ENCODE measurements around the gene CYB5A. TPM values are rescaled to one million over a fixed set of nuclear protein-coding genes. Genes with fewer than 3 reads are reported as not detected.
A peak's percentile ranks its signal among the peaks of the same experiment; 100 is the strongest.

The CYB5A gene
- total and polyA plus RNA-seq, 9 of the 15 experiments (the other 6 are each of a cell fraction or from before 2014, with no cell fraction given) = 11.9 to 22.6 (median 14.1) TPM

GRCh38 chr18:74288041-74288440, 3.7 kb downstream of the CYB5A start:
- ChIA-PET POLR2A (no interaction called here), CTCF (ENCODE audit: low intra/inter-chr PET ratio) (no interaction called here)
- intact Hi-C loops (cut with micrococcal nuclease) (no loop called here), in situ Hi-C loops (cut with MboI) (no loop called here)
- 32% methylated on average over 5 of the region's 5 CpGs for WGBS (ENCODE audit: insufficient coverage, low coverage, missing lambda C conversion rate)
- Histone ChIP-seq H3K36me3 (ENCODE audit: control insufficient read depth, insufficient read depth, low read length) (no peaks in the 10 kb centered on the region), H3K4me3 (no peak overlapping the region), H3K4me1 (replicated peaks in 1 of 2; ENCODE audit: control insufficient read depth in 2 of 2, insufficient read depth in 2 of 2, low read length in 2 of 2) (peaks cover 2 to 11% of the 10 kb centered on the region in 2 experiments; a peak in 3 of 5 replicates), H3K9ac (ENCODE audit: insufficient read depth in 1 of 2, low read depth in 2 of 2, low read length in 2 of 2) (no peak overlapping the region), H2AFZ (ENCODE audit: low read depth, low read length) (no peak overlapping the region), H3K27me3 (ENCODE audit: control insufficient read depth in 2 of 2, insufficient read depth in 2 of 2, low read length in 2 of 2) (no peaks in the 10 kb centered on the region), H3K9me1 (ENCODE audit: control insufficient read depth, insufficient read depth, low read length) (no peaks in the 10 kb centered on the region), H3K9me3 (replicated peaks; ENCODE audit: control insufficient read depth, insufficient read depth, low read depth, low read length) (no peaks in the 10 kb centered on the region), H3K4me2 (ENCODE audit: insufficient read depth, low read length) (0 out of 2 replicates have a peak overlapping the region, but pooled peaks have one; percentile 0), H3K79me2 (ENCODE audit: control insufficient read depth, insufficient read depth, low read length) (no peaks in the 10 kb centered on the region; the same call in 2 of the 3 replicates), H3K27ac (ENCODE audit: extremely low read depth, low read depth, low read length) (no peak overlapping the region), H4K20me1 (replicated peaks; ENCODE audit: control insufficient read depth, insufficient read depth, low read length) (no peaks in the 10 kb centered on the region)
- no peak for ATAC-seq
- no peak for FAIRE-seq
- no TSS peak for BruUV-seq (replicated peaks)
- no peak for DNase-seq (ENCODE audit: extremely low read depth in 1 of 4, low spot score in 3 of 4)
- TF ChIP-seq CBX2 (IDR thresholded peaks at IDR 0.05; ENCODE audit: insufficient read depth, low read length, poor library complexity, severe bottlenecking) (no peak), FOXA1 (IDR thresholded peaks at IDR 0.05; ENCODE audit: borderline replicate concordance) (no peak), PKNOX1 (IDR thresholded peaks at IDR 0.05) (no peak), ZNF41 (CRISPR knock-in tag; conservative IDR thresholded peaks at IDR 0.05) (no peak), PHF20 (IDR thresholded peaks at IDR 0.05; ENCODE audit: partially characterized antibody) (no peak), IRF1 (CRISPR knock-in tag; IDR thresholded peaks at IDR 0.05; ENCODE audit: borderline replicate concordance) (no peak), MECOM (CRISPR knock-in tag; IDR thresholded peaks at IDR 0.05) (no peak)
